Measurements from ENCODE around the gene CHAT. TPM values are rescaled to one million over a fixed set of nuclear protein-coding genes. Genes with fewer than 3 reads are reported as not detected.

The CHAT gene
- total and polyA plus RNA-seq, 12 donors = not detected

- ATAC-seq = no peak
- no peaks in the 10 kb centered on the region for H3K4me1 ChIP-seq
- no peak for DNase-seq
- no peaks in the 10 kb centered on the region for H3K9me3 ChIP-seq
- peaks cover 0 to 80% (median 40%) of the 10 kb centered on the region in 7 donors for H3K27me3 ChIP-seq
- H3K27ac ChIP-seq = no peak overlapping the region
- H3K4me3 ChIP-seq = no peak overlapping the region
- no peaks in the 10 kb centered on the region for H3K36me3 ChIP-seq
- 74% methylated on average over 18 of the region's 18 CpGs for WGBS, 2 donors
- intact Hi-C loops (cut with DNase I) = no loop called here
- no peak for TF ChIP-seq CTCF (IDR thresholded peaks at IDR 0.05)
Observed at GRCh38 chr10:49647985-49648795, 34.4 kb downstream of the CHAT start.

- H3K9me3 ChIP-seq = no peaks in the 10 kb centered on the region
- intact Hi-C loops (cut with DNase I) = no loop called here
- H3K27me3 ChIP-seq = peaks cover 0 to 79% (median 29%) of the 10 kb centered on the region in 7 donors
- no peak overlapping the region for H3K27ac ChIP-seq
- no peaks in the 10 kb centered on the region for H3K36me3 ChIP-seq
- no peak for ATAC-seq
- 15 to 16% methylated on average over 17 of the region's 17 CpGs for WGBS, 2 donors
- no peak for TF ChIP-seq CTCF (IDR thresholded peaks at IDR 0.05)
- H3K4me1 ChIP-seq = no peaks in the 10 kb centered on the region
- no peak overlapping the region for H3K4me3 ChIP-seq
- DNase-seq = no peak
Observed at GRCh38 chr10:49649294-49649693, 35.5 kb downstream of the CHAT start.

GRCh38 chr10:49649936-49650723 lies 36.3 kb downstream of the CHAT start:
- intact Hi-C loops (cut with DNase I) = no loop called here
- Histone ChIP-seq H3K4me1 (no peaks in the 10 kb centered on the region), H3K27ac (no peak overlapping the region), H3K4me3 (no peak overlapping the region), H3K9me3 (no peaks in the 10 kb centered on the region), H3K36me3 (no peaks in the 10 kb centered on the region), H3K27me3 (peaks cover 0 to 74% (median 26%) of the 10 kb centered on the region in 7 donors)
- no peak for TF ChIP-seq CTCF (IDR thresholded peaks at IDR 0.05)
- DNase-seq (no peak), ATAC-seq (no peak)
- 58 to 63% methylated on average over 8 of the region's 8 CpGs for WGBS, 2 donors

GRCh38 chr10:49650724-49651034 lies 36.8 kb downstream of the CHAT start:
- H3K27me3 ChIP-seq = peaks cover 0 to 69% (median 20%) of the 10 kb centered on the region in 7 donors
- intact Hi-C loops (cut with DNase I) = no loop called here
- DNase-seq = no peak
- no peaks in the 10 kb centered on the region for H3K9me3 ChIP-seq
- WGBS, 2 donors = 96 to 100% methylated on average over 1 of the region's 1 CpG
- no peak for TF ChIP-seq CTCF (IDR thresholded peaks at IDR 0.05)
- no peaks in the 10 kb centered on the region for H3K4me1 ChIP-seq
- ATAC-seq = no peak
- H3K27ac ChIP-seq = no peak overlapping the region
- no peak overlapping the region for H3K4me3 ChIP-seq
- H3K36me3 ChIP-seq = no peaks in the 10 kb centered on the region
